ENCODE data around the gene CLASP2. TPM values are rescaled to one million over a fixed set of nuclear protein-coding genes. Genes with fewer than 3 reads are reported as not detected.
A peak's percentile ranks its signal among the peaks of the same experiment; 100 is the strongest.

CLASP2 gene
- polyA plus RNA-seq, 3 donors = 10.1 to 16.1 (median 13.9) TPM

DNA sequence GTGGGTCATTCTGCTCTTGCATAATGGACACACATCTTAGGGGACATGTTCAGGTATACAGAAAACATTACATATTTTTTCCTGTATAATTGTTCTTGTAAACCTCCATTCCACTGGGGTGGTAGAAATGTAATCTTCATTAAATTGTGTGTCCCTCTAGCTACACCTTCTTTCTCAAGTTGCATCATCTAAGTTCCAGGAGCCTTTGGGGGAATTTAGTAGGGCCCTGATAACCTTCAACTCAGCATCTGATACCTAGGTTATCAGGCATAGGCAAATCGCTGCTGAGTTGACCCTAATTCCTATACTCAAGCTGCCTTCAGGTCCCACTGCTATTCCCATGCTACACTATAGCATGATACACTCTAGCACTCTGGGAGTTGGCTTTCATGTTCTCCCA is 19.1 kb upstream of the CLASP2 start:
- Histone ChIP-seq H3K27ac (ENCODE audit: low read depth in 1 of 2, low read length in 2 of 2) (no peak overlapping the region), H3K36me3 (replicated peaks in 1 of 2; ENCODE audit: control insufficient read depth in 1 of 2, insufficient read depth in 2 of 2, low read length in 2 of 2) (no peaks in the 10 kb centered on the region), H3K4me3 (replicated peaks in 1 of 3; ENCODE audit: low read depth in 2 of 3, low read length in 3 of 3) (no peak overlapping the region), H3K4me1 (ENCODE audit: control insufficient read depth in 1 of 2, insufficient read depth in 2 of 2, low read length in 2 of 2) (no peaks in the 10 kb centered on the region), H3K79me2 (ENCODE audit: insufficient read depth, low read length) (no peaks in the 10 kb centered on the region), H3K9ac (ENCODE audit: insufficient read depth, low read length, poor library complexity, severe bottlenecking) (no peak overlapping the region), H3K9me3 (replicated peaks in 1 of 2; ENCODE audit: control insufficient read depth in 1 of 2, insufficient read depth in 1 of 2, low read length in 2 of 2) (peaks cover 5 to 9% of the 10 kb centered on the region in 2 donors), H4K20me1 (ENCODE audit: insufficient read depth, low read length) (no peaks in the 10 kb centered on the region), H2AFZ (ENCODE audit: insufficient read depth, low read depth, low read length, poor library complexity, severe bottlenecking) (no peak overlapping the region), H3K4me2 (replicated peaks; ENCODE audit: extremely low read depth, low read length, poor library complexity, severe bottlenecking) (no peak overlapping the region), H3K27me3 (ENCODE audit: control insufficient read depth in 2 of 2, insufficient read depth in 2 of 2, low read length in 2 of 2) (no peaks in the 10 kb centered on the region)
- Mint-ChIP-seq H3K4me3 (no peak overlapping the region), H3K36me3 (no peaks in the 10 kb centered on the region), H3K4me1 (no peaks in the 10 kb centered on the region), H3K9me3 (peaks cover 3 to 10% (median 6%) of the 10 kb centered on the region in 7 donors), H3K27me3 (ENCODE audit: low read depth in 3 of 3) (peaks cover 0 to 2% (median 1%) of the 10 kb centered on the region in 3 donors), H3K27ac (no peak overlapping the region)
- TF ChIP-seq, protein P1, sequence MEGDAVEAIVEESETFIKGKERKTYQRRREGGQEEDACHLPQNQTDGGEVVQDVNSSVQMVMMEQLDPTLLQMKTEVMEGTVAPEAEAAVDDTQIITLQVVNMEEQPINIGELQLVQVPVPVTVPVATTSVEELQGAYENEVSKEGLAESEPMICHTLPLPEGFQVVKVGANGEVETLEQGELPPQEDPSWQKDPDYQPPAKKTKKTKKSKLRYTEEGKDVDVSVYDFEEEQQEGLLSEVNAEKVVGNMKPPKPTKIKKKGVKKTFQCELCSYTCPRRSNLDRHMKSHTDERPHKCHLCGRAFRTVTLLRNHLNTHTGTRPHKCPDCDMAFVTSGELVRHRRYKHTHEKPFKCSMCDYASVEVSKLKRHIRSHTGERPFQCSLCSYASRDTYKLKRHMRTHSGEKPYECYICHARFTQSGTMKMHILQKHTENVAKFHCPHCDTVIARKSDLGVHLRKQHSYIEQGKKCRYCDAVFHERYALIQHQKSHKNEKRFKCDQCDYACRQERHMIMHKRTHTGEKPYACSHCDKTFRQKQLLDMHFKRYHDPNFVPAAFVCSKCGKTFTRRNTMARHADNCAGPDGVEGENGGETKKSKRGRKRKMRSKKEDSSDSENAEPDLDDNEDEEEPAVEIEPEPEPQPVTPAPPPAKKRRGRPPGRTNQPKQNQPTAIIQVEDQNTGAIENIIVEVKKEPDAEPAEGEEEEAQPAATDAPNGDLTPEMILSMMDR (IDR thresholded peaks at IDR 0.05) = no peak
- intact Hi-C loops (cut with micrococcal nuclease) = no loop called here
- WGBS (ENCODE audit: insufficient coverage) = no CpG with 5 or more reads among the region's 1 CpG
- DNase-seq = no peak

DNA sequence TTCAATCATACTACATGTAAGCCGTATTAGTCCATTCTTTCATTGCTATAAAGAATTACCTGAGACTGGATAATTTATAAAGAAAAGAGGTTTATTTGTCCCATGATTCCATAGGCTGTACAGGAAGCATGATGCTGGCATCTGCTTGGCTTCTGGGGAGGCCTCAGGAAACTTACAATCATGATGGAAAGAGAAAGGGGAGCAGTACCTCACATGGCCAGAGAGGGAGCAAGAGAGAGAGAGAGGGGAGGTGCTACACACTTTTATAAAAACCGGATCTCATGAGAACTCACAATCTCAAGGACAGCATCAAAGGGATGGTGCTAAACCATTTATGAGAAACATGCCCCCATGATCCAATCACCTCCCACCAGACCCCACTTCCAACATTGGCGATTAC is 14.3 kb upstream of the CLASP2 start:
- peaks cover 8 to 9% of the 10 kb centered on the region in 2 donors for H3K9me3 ChIP-seq (replicated peaks in 1 of 2; ENCODE audit: control insufficient read depth in 1 of 2, insufficient read depth in 1 of 2, low read length in 2 of 2)
- no peak overlapping the region for H3K27ac ChIP-seq (ENCODE audit: low read depth in 1 of 2, low read length in 2 of 2)
- intact Hi-C loops (cut with micrococcal nuclease) = no loop called here
- H3K36me3 ChIP-seq (replicated peaks in 1 of 2; ENCODE audit: control insufficient read depth in 1 of 2, insufficient read depth in 2 of 2, low read length in 2 of 2) = no peaks in the 10 kb centered on the region
- H3K79me2 ChIP-seq (ENCODE audit: insufficient read depth, low read length) = no peaks in the 10 kb centered on the region
- no peak overlapping the region for H2AFZ ChIP-seq (ENCODE audit: insufficient read depth, low read depth, low read length, poor library complexity, severe bottlenecking)
- Mint-ChIP-seq H3K4me1 (no peaks in the 10 kb centered on the region), H3K36me3 (no peaks in the 10 kb centered on the region), H3K27me3 (ENCODE audit: low read depth in 3 of 3) (peaks cover 0 to 2% (median 0%) of the 10 kb centered on the region in 3 donors), H3K4me3 (no peak overlapping the region), H3K9me3 (peaks cover 8 to 14% (median 11%) of the 10 kb centered on the region in 7 donors), H3K27ac (no peak overlapping the region)
- no peaks in the 10 kb centered on the region for H4K20me1 ChIP-seq (ENCODE audit: insufficient read depth, low read length)
- WGBS (ENCODE audit: insufficient coverage) = no CpG with 5 or more reads among the region's 3 CpGs
- no peak for DNase-seq
- no peak overlapping the region for H3K4me3 ChIP-seq (replicated peaks in 1 of 3; ENCODE audit: low read depth in 2 of 3, low read length in 3 of 3)
- no peak overlapping the region for H3K9ac ChIP-seq (ENCODE audit: insufficient read depth, low read length, poor library complexity, severe bottlenecking)
- no peaks in the 10 kb centered on the region for H3K27me3 ChIP-seq (ENCODE audit: control insufficient read depth in 2 of 2, insufficient read depth in 2 of 2, low read length in 2 of 2)
- TF ChIP-seq, protein P1 (IDR thresholded peaks at IDR 0.05) = peak; percentile 35
- no peaks in the 10 kb centered on the region for H3K4me1 ChIP-seq (ENCODE audit: control insufficient read depth in 1 of 2, insufficient read depth in 2 of 2, low read length in 2 of 2)
- no peak overlapping the region for H3K4me2 ChIP-seq (replicated peaks; ENCODE audit: extremely low read depth, low read length, poor library complexity, severe bottlenecking)
